GM23338 (cell line): ENCODE data around the gene KIFC3. TPM values are rescaled to one million over a fixed set of nuclear protein-coding genes. Genes with fewer than 3 reads are reported as not detected.

Source experiments
- ATAC-seq: fragments of 200-7000 bp; cut with Tn5 transposase; 3 replicates; pipeline ENCODE4 v1.9.1; 2020
- DNase-seq: peaks from one replicate; pipeline ENCODE4 v3.0.0-alpha.2; 2015; ENCODE audit warnings: low spot score
- H2AFZ ChIP-seq: fragments of 200-600 bp; sonication (generic); 2 replicates; pipeline ENCODE4 v1.8.0; 2016; ENCODE audit warnings: antibody characterized with exemption, mild to moderate bottlenecking, moderate library complexity
- H3F3A ChIP-seq: fragments of 200-600 bp; sonication (generic); replicated peaks from 2 replicates; pipeline ENCODE4 v1.8.0; 2017; ENCODE audit warnings: antibody characterized with exemption, mixed run types, low read depth
- H3K27ac ChIP-seq: fragments of 200-600 bp; sonication (generic); 2 replicates; pipeline ENCODE4 v1.6.1; 2016; ENCODE audit warnings: low read depth
- H3K27me3 ChIP-seq: fragments of 200-600 bp; sonication (generic); 2 replicates; pipeline ENCODE4 v1.8.0; 2016; ENCODE audit warnings: mild to moderate bottlenecking, mixed run types, moderate library complexity; ENCODE audit not compliant: insufficient read depth
- H3K36me3 ChIP-seq: fragments of 200-600 bp; sonication (generic); 2 replicates; pipeline ENCODE4 v1.8.0; 2016; ENCODE audit warnings: mild to moderate bottlenecking; ENCODE audit not compliant: insufficient read depth
- H3K4me1 ChIP-seq: fragments of 200-600 bp; sonication (generic); 2 replicates; pipeline ENCODE4 v1.8.0; 2016; ENCODE audit warnings: mild to moderate bottlenecking, moderate library complexity; ENCODE audit not compliant: insufficient read depth
- H3K4me2 ChIP-seq: fragments of 200-600 bp; sonication (generic); 2 replicates; pipeline ENCODE4 v1.7.1; 2017; ENCODE audit warnings: mixed run types
- H3K4me3 ChIP-seq: fragments of 200-600 bp; sonication (generic); 2 replicates; pipeline ENCODE4 v1.6.1; 2016; ENCODE audit warnings: mixed run types
- H3K79me2 ChIP-seq: fragments of 200-600 bp; sonication (generic); replicated peaks from 2 replicates; pipeline ENCODE4 v1.8.0; 2017; ENCODE audit warnings: mild to moderate bottlenecking; ENCODE audit not compliant: insufficient read depth
- H3K9me2 ChIP-seq: fragments of 200-600 bp; sonication (generic); 2 replicates; pipeline ENCODE4 v1.8.0; 2017; ENCODE audit not compliant: insufficient read depth
- H4K20me1 ChIP-seq: fragments of 200-600 bp; sonication (generic); replicated peaks from 2 replicates; pipeline ENCODE4 v1.8.0; 2017; ENCODE audit warnings: mild to moderate bottlenecking; ENCODE audit not compliant: insufficient read depth
- H3K27ac Mint-ChIP-seq: 2 replicates; pipeline ENCODE4 v1.8.0; 2020; ENCODE audit warnings: inconsistent platforms, mild to moderate bottlenecking, moderate library complexity, mixed read lengths
- H3K27me3 Mint-ChIP-seq: 3 replicates; pipeline ENCODE4 v1.8.0; 2022; ENCODE audit warnings: low read depth, mild to moderate bottlenecking, moderate library complexity, mixed read lengths, inconsistent platforms; ENCODE audit not compliant: insufficient read depth, poor library complexity
- H3K36me3 Mint-ChIP-seq: 3 replicates; pipeline ENCODE4 v1.8.0; 2021; ENCODE audit warnings: low read depth, mild to moderate bottlenecking, inconsistent platforms, moderate library complexity, mixed read lengths
- H3K4me1 Mint-ChIP-seq: 3 replicates; pipeline ENCODE4 v1.8.0; 2020; ENCODE audit warnings: mild to moderate bottlenecking, inconsistent platforms, mixed read lengths
- H3K4me3 Mint-ChIP-seq: 3 replicates; pipeline ENCODE4 v1.8.0; 2021; ENCODE audit warnings: moderate library complexity, mild to moderate bottlenecking, inconsistent platforms, mixed read lengths
- H3K9me3 Mint-ChIP-seq: 3 replicates; pipeline ENCODE4 v1.8.0; 2020; ENCODE audit warnings: moderate library complexity, mild to moderate bottlenecking, inconsistent platforms, mixed read lengths
- CREB1 ChIP-seq: fragments of 250-450 bp; sonication (Bioruptor Pico); IDR thresholded peaks from 2 replicates; pipeline ENCODE4 v1.5.0; 2020; ENCODE audit warnings: low read depth, mild to moderate bottlenecking, moderate library complexity
- EZH2 ChIP-seq: fragments of 200-600 bp; sonication (generic); IDR thresholded peaks from one replicate; pipeline ENCODE4 v1.8.0; 2017; ENCODE audit warnings: antibody characterized with exemption, mild to moderate bottlenecking, low read depth; ENCODE audit not compliant: unreplicated experiment
- EZH2phosphoT487 ChIP-seq: fragments of 200-600 bp; sonication (generic); IDR thresholded peaks from one replicate; pipeline ENCODE4 v1.8.1; 2018; ENCODE audit warnings: antibody characterized with exemption; ENCODE audit not compliant: unreplicated experiment
- JUNB ChIP-seq: IDR thresholded peaks from one replicate; pipeline ENCODE4 v1.6.1; 2016; ENCODE audit warnings: antibody characterized with exemption; ENCODE audit not compliant: unreplicated experiment
- NANOG ChIP-seq: IDR thresholded peaks from 2 replicates; pipeline ENCODE4 v1.6.1; 2016; ENCODE audit warnings: antibody characterized with exemption, borderline replicate concordance
- POLR2AphosphoS5 ChIP-seq: IDR thresholded peaks from 2 replicates; pipeline ENCODE4 v1.6.1; 2016; ENCODE audit warnings: antibody characterized with exemption, low read depth
- STAT1 ChIP-seq: IDR thresholded peaks from one replicate; pipeline ENCODE4 v1.6.1; 2016; ENCODE audit warnings: antibody characterized with exemption; ENCODE audit not compliant: unreplicated experiment
- ZNF114 ChIP-seq: fragments of 250-450 bp; sonication (Bioruptor Pico); IDR thresholded peaks from 2 replicates; pipeline ENCODE4 v1.5.0; 2020; ENCODE audit warnings: mild to moderate bottlenecking, moderate library complexity
- ZNF331 ChIP-seq: fragments of 250-450 bp; sonication (Bioruptor Pico); IDR thresholded peaks from 2 replicates; pipeline ENCODE4 v1.5.0; 2020; ENCODE audit warnings: low read depth, mild to moderate bottlenecking, moderate library complexity
- polyA plus RNA-seq: library from polyadenylated mRNA; unstranded; fragments of >200 nt; fragmentation: Nextera tagmentation; extraction: Ambion mirVana; gene quantifications from 2 replicates; pipeline ENCODE4 v1.2.1, GENCODE V29; 2016
- total RNA-seq: library from RNA; depleted of rRNA; stranded (reverse); fragments of >200 nt; shearing (Covaris generic); gene quantifications from 2 replicates; pipeline ENCODE4 v1.2.3, GENCODE V29; 2014
- TF ChIP-seq, protein P1 (sequence below), 2 experiments: fragments of 200-600 bp in 1 of 2; sonication (generic) in 1 of 2; conservative IDR thresholded peaks; 2 replicates each; pipeline versions ENCODE4 v1.5.1 to v1.6.1; 2016 to 2017; ENCODE audit warnings: antibody characterized with exemption in 2 of 2, low read depth in 2 of 2, mild to moderate bottlenecking in 2 of 2, moderate library complexity in 1 of 2
- TF ChIP-seq, protein P2 (sequence below): IDR thresholded peaks from one replicate; pipeline ENCODE4 v1.6.1; 2018; ENCODE audit warnings: antibody characterized with exemption; ENCODE audit not compliant: unreplicated experiment

The KIFC3 gene
- total and polyA plus RNA-seq, 2 experiments from 2014 or later: 4.4 to 12.5 TPM

DNA sequence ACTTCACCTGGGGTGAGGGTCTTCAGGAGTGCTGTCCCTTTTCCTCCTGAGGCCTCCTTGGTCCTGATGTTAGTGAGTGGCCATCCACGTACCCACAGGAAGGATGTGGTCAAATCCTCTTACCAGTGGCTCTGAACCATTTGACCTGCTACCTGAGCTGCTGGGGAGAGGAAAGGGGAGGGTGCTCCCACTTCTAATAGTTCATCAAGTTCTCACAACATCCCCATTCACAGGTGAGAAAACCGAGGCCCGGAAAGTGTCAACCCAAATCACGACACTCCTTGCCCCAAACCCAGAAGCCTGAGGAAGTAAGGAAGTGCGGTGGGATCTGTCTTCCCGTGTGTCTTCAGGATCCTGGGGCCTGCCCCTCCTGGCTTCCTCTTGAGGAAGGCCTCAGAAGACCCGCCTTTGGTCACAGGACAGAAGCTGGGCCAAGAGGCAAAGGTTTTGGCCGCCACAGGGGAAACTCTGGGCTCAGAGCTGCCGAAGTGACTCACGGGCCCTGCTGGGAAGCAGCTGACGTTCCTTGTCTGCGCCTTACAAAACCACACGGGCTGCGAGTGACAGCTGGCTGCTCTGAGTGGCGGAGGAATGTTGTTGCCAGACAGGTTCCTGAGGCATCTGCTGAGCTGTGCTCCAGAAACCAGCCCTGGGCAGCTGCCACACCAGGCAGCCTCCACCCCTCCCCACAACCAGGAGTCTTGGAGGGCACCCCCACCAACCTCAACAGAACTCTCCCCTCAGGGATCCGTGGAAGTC is 13.9 kb upstream of the KIFC3 start (continued):
- TF ChIP-seq, protein P1, sequence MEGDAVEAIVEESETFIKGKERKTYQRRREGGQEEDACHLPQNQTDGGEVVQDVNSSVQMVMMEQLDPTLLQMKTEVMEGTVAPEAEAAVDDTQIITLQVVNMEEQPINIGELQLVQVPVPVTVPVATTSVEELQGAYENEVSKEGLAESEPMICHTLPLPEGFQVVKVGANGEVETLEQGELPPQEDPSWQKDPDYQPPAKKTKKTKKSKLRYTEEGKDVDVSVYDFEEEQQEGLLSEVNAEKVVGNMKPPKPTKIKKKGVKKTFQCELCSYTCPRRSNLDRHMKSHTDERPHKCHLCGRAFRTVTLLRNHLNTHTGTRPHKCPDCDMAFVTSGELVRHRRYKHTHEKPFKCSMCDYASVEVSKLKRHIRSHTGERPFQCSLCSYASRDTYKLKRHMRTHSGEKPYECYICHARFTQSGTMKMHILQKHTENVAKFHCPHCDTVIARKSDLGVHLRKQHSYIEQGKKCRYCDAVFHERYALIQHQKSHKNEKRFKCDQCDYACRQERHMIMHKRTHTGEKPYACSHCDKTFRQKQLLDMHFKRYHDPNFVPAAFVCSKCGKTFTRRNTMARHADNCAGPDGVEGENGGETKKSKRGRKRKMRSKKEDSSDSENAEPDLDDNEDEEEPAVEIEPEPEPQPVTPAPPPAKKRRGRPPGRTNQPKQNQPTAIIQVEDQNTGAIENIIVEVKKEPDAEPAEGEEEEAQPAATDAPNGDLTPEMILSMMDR (conservative IDR thresholded peaks at IDR 0.05; ENCODE audit: low read depth in 2 of 2): no peak
- no peak for TF ChIP-seq EZH2phosphoT487
- no peak for TF ChIP-seq POLR2AphosphoS5
- TF ChIP-seq, protein P2, sequence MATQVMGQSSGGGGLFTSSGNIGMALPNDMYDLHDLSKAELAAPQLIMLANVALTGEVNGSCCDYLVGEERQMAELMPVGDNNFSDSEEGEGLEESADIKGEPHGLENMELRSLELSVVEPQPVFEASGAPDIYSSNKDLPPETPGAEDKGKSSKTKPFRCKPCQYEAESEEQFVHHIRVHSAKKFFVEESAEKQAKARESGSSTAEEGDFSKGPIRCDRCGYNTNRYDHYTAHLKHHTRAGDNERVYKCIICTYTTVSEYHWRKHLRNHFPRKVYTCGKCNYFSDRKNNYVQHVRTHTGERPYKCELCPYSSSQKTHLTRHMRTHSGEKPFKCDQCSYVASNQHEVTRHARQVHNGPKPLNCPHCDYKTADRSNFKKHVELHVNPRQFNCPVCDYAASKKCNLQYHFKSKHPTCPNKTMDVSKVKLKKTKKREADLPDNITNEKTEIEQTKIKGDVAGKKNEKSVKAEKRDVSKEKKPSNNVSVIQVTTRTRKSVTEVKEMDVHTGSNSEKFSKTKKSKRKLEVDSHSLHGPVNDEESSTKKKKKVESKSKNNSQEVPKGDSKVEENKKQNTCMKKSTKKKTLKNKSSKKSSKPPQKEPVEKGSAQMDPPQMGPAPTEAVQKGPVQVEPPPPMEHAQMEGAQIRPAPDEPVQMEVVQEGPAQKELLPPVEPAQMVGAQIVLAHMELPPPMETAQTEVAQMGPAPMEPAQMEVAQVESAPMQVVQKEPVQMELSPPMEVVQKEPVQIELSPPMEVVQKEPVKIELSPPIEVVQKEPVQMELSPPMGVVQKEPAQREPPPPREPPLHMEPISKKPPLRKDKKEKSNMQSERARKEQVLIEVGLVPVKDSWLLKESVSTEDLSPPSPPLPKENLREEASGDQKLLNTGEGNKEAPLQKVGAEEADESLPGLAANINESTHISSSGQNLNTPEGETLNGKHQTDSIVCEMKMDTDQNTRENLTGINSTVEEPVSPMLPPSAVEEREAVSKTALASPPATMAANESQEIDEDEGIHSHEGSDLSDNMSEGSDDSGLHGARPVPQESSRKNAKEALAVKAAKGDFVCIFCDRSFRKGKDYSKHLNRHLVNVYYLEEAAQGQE: no peak
- no peak for TF ChIP-seq ZNF331 (CRISPR knock-in tag)

DNA sequence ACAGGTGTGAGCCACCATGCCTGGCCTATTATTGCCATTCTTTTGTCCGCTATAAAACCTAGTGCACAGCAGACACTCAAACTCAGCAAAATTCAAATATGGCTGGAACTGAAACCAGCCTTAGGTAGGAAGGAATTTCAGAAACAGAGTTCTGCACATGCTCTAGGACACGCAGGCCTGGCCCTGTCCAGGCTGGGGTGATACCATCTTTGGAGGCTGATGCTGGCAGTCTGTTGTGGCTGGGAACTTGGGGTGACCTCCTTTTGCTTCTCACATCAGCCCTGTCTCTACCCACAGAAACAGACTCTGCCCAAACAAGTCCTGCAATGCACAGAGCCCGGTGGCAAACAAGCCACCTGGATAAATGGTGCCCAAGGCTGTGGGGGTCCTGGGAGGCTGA is 12.6 kb upstream of the KIFC3 start:
- Mint-ChIP-seq H3K4me3 (no peak overlapping the region), H3K27ac (no peak overlapping the region), H3K27me3 (peaks cover 21% of the 10 kb centered on the region), H3K36me3 (no peaks in the 10 kb centered on the region), H3K4me1 (peaks cover 38% of the 10 kb centered on the region), H3K9me3 (no peaks in the 10 kb centered on the region)
- H3K4me2 ChIP-seq: no peak overlapping the region
- no peak for TF ChIP-seq ZNF331 (CRISPR knock-in tag)
- TF ChIP-seq NANOG: no peak
- TF ChIP-seq EZH2: no peak
- no peak for TF ChIP-seq JUNB
- TF ChIP-seq EZH2phosphoT487: no peak
- TF ChIP-seq, protein P2: no peak
- no peak for TF ChIP-seq CREB1 (CRISPR knock-in tag)
- no peak for TF ChIP-seq POLR2AphosphoS5
- TF ChIP-seq STAT1: no peak
- no peak for TF ChIP-seq ZNF114 (CRISPR knock-in tag)
- no peak overlapping the region for H3K27ac ChIP-seq
- no peaks in the 10 kb centered on the region for H4K20me1 ChIP-seq
- ATAC-seq (no peak), DNase-seq (no peak)
- peaks cover 15% of the 10 kb centered on the region for H3K4me1 ChIP-seq
- H3K36me3 ChIP-seq: no peaks in the 10 kb centered on the region
- no peaks in the 10 kb centered on the region for H3K79me2 ChIP-seq
- H3K27me3 ChIP-seq: no peaks in the 10 kb centered on the region
- H3F3A ChIP-seq: no peaks in the 10 kb centered on the region
- no peak overlapping the region for H3K4me3 ChIP-seq
- no peaks in the 10 kb centered on the region for H3K9me2 ChIP-seq
- H2AFZ ChIP-seq: no peak overlapping the region
